Spinal cord (tissue), 10 donors: ENCODE results near the gene LENG8. TPM values are rescaled to one million over a fixed set of nuclear protein-coding genes. Genes with fewer than 3 reads are reported as not detected.
"Not testable (repeated sequence)": the region's sequence is repeated elsewhere in the genome, so short reads cannot be mapped to it uniquely, and the experiment has no call there.

ENCODE experiments used
- DNase-seq, 6 donors: peaks; one replicate each; pipeline versions ENCODE4 v3.0.0 to v3.0.0-alpha.2; 2013 to 2015; ENCODE audit warnings: low spot score in 6 of 6, low read depth in 4 of 6
- H3K27ac ChIP-seq: one replicate; pipeline ENCODE4 v1.5.1; 2013; ENCODE audit warnings: low read depth, low read length, control low read depth
- H3K27me3 ChIP-seq: one replicate; pipeline ENCODE4 v1.6.1; 2013; ENCODE audit warnings: low read length; ENCODE audit not compliant: control insufficient read depth, insufficient read depth
- H3K36me3 ChIP-seq: one replicate; pipeline ENCODE4 v1.6.1; 2013; ENCODE audit warnings: low read length; ENCODE audit not compliant: control insufficient read depth, insufficient read depth
- H3K4me1 ChIP-seq: one replicate; pipeline ENCODE4 v1.6.1; 2013; ENCODE audit warnings: low read length; ENCODE audit not compliant: control insufficient read depth, insufficient read depth
- H3K4me3 ChIP-seq: one replicate; pipeline ENCODE4 v1.5.1; 2013; ENCODE audit warnings: low read depth, low read length, control low read depth
- H3K9me3 ChIP-seq: one replicate; pipeline ENCODE4 v1.6.1; 2013; ENCODE audit warnings: low read length; ENCODE audit not compliant: control insufficient read depth, insufficient read depth
- WGBS: methylation state at CpG from one replicate; pipeline ENCODE4 v1.1.5; 2013; ENCODE audit warnings: missing lambda C conversion rate; ENCODE audit not compliant: insufficient coverage; 5-methylcytosine and 5-hydroxymethylcytosine counted together
- polyA plus RNA-seq, 2 donors: library from polyadenylated mRNA; unstranded; fragments of 120-200 nt; gene quantifications; one replicate each; pipeline ENCODE4 v1.2.1, GENCODE V29; 2013; ENCODE audit not compliant: insufficient read length in 2 of 2
- total RNA-seq, 2 donors: library from RNA; depleted of rRNA in 1 of 2; stranded (reverse); fragments of 120-200 nt in 1 of 2; fragments of >200 nt in 1 of 2; gene quantifications; one replicate each; pipeline versions ENCODE4 v1.2.3 to v1.2.4, GENCODE V29; 2013 to 2014
- donor health status: healthy.

LENG8 gene
- total and polyA plus RNA-seq, 4 donors, result 25.3 to 269 (median 126) TPM

DNA sequence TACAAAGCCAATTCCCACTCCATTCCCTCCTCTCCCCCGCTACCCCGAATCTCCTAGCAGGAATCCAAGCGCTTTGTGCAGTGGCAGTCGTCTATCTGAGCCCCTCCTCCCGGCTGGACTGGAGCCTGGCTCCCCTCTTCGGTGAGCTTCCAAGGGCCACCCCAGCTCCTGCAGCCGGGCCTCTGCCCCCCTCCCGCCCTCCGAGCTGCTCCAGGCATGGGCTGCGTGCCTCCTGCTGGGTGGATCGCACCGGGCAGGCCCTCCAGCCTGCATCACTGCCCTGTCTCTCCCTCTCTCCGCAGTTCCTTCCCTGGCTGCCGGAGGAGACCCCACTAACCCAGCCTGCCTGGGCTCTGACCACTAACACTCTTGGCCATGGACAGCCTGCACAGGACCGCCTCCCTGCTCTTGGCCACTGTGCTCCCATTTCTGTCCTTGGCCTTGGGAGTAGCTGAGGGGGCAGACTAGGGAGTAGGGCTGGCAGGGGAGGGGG, 12.9 kb upstream of the LENG8 start:
- Histone ChIP-seq H3K27me3 (no peaks in the 10 kb centered on the region), H3K27ac (peak overlapping the region; percentile 61), H3K9me3 (no peaks in the 10 kb centered on the region), H3K36me3 (peaks cover 62% of the 10 kb centered on the region), H3K4me1 (peaks cover 73% of the 10 kb centered on the region), H3K4me3 (no peak overlapping the region)
- WGBS, result 15% methylated on average over 11 of the region's 15 CpGs
- peak in 2 of 6 donors; percentile 71 to 75 for DNase-seq

DNA sequence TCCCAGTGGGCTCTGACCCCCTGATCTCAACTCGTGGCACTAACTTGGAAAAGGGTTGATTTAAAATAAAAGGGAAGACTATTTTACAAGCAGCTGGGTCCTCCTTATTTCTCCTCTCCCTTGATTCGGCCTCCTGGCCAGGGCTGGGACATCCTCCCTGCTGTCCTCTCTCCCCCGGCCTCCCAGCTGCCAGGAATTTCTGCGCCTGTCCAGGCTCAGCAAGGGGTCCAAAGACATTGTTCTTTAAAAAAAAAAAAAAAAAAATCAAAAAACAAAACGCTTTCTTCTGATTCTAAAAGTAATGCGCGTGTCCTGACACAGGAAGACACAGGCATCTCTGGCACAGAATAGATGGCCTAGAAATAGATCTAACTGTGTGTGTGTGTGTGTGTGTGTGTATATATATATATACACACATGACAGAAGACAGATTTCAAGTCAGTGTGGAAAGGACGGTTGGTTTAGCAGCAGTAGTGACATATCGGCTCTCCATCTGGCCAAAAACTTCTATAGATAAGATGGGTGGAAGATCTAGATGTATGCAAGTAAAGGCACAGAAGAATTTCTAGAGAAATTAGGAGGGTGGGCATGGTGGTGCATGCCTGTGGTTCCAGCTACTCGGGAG, 12.3 kb upstream of the LENG8 start:
- H3K9me3 ChIP-seq, result no peaks in the 10 kb centered on the region
- no peak overlapping the region for H3K4me3 ChIP-seq
- H3K27ac ChIP-seq, result peak overlapping the region; percentile 61
- WGBS, result 57% methylated on average over 4 of the region's 10 CpGs
- peaks cover 66% of the 10 kb centered on the region for H3K4me1 ChIP-seq
- peak in 1 of 6 donors; percentile 85 for DNase-seq
- H3K36me3 ChIP-seq, result peaks cover 55% of the 10 kb centered on the region
- H3K27me3 ChIP-seq, result no peaks in the 10 kb centered on the region

DNA sequence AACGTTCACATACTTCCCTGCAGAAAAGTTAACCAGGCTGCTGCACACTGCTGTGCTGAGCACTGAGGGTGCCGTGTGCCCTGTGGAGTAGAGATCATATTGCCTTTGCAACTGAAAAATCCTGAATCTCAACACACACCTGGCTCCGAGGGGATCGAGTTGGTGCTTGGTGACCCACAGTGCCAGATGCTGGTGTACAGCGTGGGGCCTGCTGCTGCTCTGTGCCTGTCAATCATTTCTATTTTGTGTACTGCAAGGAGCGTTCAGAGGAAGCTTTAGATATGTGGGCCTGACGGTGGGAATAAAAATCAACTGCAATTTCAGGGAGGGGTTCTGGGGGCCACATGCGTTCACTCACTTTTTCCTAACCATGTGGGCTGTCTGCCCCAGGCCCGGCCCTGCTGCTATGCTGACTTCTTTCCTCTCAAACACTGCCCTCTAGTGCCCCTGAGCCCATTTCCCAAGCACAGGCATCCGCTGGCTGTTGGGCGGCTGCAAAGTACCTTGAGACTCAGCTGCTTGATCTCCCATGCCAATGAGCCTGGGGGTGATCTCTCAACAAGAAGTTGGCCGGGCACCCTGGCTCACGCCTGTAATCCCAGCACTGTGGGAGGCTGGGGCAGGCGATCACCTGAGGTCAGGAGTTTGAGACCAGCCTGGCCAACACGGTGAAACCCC, 9.7 kb upstream of the LENG8 start:
- H3K27me3 ChIP-seq, result no peaks in the 10 kb centered on the region
- WGBS, result 42% methylated on average over 14 of the region's 15 CpGs
- H3K4me1 ChIP-seq, result peaks cover 44% of the 10 kb centered on the region
- peak overlapping the region; percentile 4 for H3K27ac ChIP-seq
- peak in 2 of 6 donors; percentile 80 to 83 for DNase-seq
- H3K36me3 ChIP-seq, result peaks cover 43% of the 10 kb centered on the region
- H3K9me3 ChIP-seq, result no peaks in the 10 kb centered on the region
- H3K4me3 ChIP-seq, result no peak overlapping the region

- no peaks in the 10 kb centered on the region for H3K9me3 ChIP-seq
- peaks cover 30% of the 10 kb centered on the region for H3K4me1 ChIP-seq
- no peak overlapping the region for H3K4me3 ChIP-seq
- H3K27me3 ChIP-seq, result no peaks in the 10 kb centered on the region
- peaks cover 42% of the 10 kb centered on the region for H3K36me3 ChIP-seq
- no peak overlapping the region for H3K27ac ChIP-seq
- 85% methylated on average over 4 of the region's 5 CpGs for WGBS
- DNase-seq, result no peak
These were observed 8.4 kb upstream of the LENG8 start for GRCh38 chr19:54440641-54441040.

DNA sequence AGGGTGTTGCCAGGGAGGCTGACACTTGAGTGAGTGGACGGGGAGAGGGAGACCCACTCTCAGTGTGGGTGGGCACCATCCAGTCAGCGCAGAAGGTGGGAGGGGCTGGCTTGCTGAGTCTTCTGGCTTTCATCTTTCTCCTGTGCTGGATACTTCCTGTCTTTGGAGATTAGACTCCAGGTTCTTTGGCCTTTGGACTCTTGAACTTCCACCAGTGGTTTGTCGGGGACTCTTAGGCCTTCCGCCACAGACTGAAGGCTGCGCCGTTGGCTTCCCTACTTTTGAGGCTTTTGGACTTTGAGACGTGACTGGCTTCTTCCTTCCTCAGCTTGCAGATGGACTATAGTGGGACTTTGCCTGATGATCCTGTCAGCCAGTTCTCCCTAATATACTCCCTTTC, 4.3 kb upstream of the LENG8 start:
- DNase-seq, result no peak
- no peak overlapping the region for H3K4me3 ChIP-seq
- 83% methylated on average over 6 of the region's 7 CpGs for WGBS
- peaks cover 15% of the 10 kb centered on the region for H3K4me1 ChIP-seq
- H3K9me3 ChIP-seq, result no peaks in the 10 kb centered on the region
- H3K27me3 ChIP-seq, result no peaks in the 10 kb centered on the region
- H3K36me3 ChIP-seq, result peaks cover 28% of the 10 kb centered on the region
- no peak overlapping the region for H3K27ac ChIP-seq

GRCh38 chr19:54446349-54446748, 2.6 kb upstream of the LENG8 start:
- peaks cover 33% of the 10 kb centered on the region for H3K36me3 ChIP-seq
- not testable (repeated sequence) for H3K27ac ChIP-seq, H3K9me3 ChIP-seq, DNase-seq, H3K27me3 ChIP-seq, H3K4me3 ChIP-seq
- peaks cover 31% of the 10 kb centered on the region for H3K4me1 ChIP-seq
- 99% methylated on average over 11 of the region's 15 CpGs for WGBS

DNA sequence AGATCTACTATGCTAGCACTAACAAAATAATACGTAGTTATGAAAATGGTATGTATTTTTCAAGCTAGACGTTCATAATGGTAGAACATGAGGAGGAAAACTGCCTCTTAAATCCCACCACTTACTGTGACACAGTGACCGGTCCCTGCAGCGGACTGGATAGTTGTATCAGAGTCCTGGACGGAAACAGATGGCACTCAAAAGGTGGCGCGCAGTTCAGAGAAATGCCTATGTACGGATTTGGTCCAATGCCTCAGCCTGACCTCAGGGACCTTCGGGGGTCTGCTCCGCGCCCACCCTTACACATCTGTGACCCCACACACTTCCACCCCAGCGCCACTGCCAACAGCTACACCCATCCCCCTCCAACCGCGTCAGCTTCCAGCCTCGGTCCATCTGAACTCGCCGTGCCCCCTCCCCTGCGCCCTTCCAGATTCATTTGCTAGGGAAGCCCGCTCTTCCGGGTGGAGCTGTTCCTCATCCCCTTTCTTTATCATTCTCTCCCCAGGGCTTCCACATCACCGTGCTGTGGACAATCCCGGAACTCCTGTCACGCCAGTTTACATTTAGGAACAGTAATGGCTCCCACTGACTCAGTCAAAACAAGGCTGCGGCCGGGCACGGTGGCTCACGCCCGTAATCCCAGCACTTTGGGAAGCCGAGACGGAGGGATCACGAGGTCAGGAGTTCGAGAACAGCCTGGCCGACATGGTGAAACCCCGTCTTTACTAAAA, 792 bp upstream of the LENG8 start:
- Histone ChIP-seq H3K4me3 (peak overlapping the region; percentile 83), H3K4me1 (peaks cover 32% of the 10 kb centered on the region), H3K36me3 (peaks cover 46% of the 10 kb centered on the region), H3K27me3 (no peaks in the 10 kb centered on the region), H3K9me3 (no peaks in the 10 kb centered on the region), H3K27ac (peak overlapping the region; percentile 98)
- under 1% methylated on average over 32 of the region's 34 CpGs for WGBS
- peak in 2 of 6 donors; percentile 49 to 70 for DNase-seq

DNA sequence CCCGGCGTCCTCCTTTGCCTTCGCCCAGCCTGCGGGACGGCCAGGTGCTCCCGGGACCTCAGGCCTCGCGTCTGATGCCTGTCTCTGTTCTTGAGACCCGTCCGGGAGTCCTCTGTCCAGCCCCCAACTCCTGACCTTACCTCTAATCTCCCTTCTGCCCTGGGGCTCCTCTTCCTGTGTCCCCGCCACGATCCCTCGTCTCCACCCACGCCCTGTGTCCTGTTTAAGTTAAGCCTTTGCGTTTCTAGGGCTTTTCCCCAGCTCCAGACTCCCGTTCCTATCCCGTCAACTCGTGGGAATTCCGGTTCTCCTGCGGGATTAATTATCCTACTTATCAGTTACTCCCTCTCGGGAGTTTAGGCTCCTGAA, 686 bp downstream of the LENG8 start:
- peaks cover 49% of the 10 kb centered on the region for H3K36me3 ChIP-seq
- peaks cover 32% of the 10 kb centered on the region for H3K4me1 ChIP-seq

GRCh38 chr19:54451331-54451871, 2.4 kb downstream of the LENG8 start:
- peaks cover 30% of the 10 kb centered on the region for H3K4me1 ChIP-seq
- H3K36me3 ChIP-seq, result peaks cover 59% of the 10 kb centered on the region
- H3K27me3 ChIP-seq, result no peaks in the 10 kb centered on the region
- no peak for DNase-seq
- H3K9me3 ChIP-seq, result no peaks in the 10 kb centered on the region
- 81% methylated on average over 4 of the region's 9 CpGs for WGBS
- no peak overlapping the region for H3K4me3 ChIP-seq
- H3K27ac ChIP-seq, result no peak overlapping the region

More for the DNA sequence above, 686 bp downstream of the LENG8 start:
- H3K27ac ChIP-seq, result peak overlapping the region; percentile 98
- H3K9me3 ChIP-seq, result no peaks in the 10 kb centered on the region
- no peak for DNase-seq
- no peaks in the 10 kb centered on the region for H3K27me3 ChIP-seq
- 2% methylated on average over 21 of the region's 21 CpGs for WGBS
- peak overlapping the region; percentile 83 for H3K4me3 ChIP-seq
